SK-N-MC (cell line): Measurements from ENCODE around the gene BEST4.

ENCODE experiments used
- EZH2 ChIP-seq: fragments of 200-600 bp; sonication (generic); IDR thresholded peaks from one replicate; pipeline ENCODE4 v1.6.1; 2017; ENCODE audit warnings: antibody characterized with exemption
- FOXP2 ChIP-seq: optimal IDR thresholded peaks from 2 replicates; pipeline ENCODE3; 2011; ENCODE audit warnings: mild to moderate bottlenecking, moderate library complexity; ENCODE audit not compliant: insufficient read depth; ENCODE audit errors: extremely low read length, control extremely low read depth
- POLR2AphosphoS5 ChIP-seq: IDR thresholded peaks from 2 replicates; pipeline ENCODE4 v1.6.1; 2012; ENCODE audit warnings: mild to moderate bottlenecking, low read depth, low read length, borderline replicate concordance

GRCh38 chr1:44817771-44818495 lies 30.0 kb upstream of the BEST4 start:
- TF ChIP-seq EZH2 (no peak), POLR2AphosphoS5 (no peak), FOXP2 (no peak)
